GM18868 (cell line): ENCODE results near the gene MYO1D.

Source experiments
- ATAC-seq: cut with Tn5 transposase; IDR thresholded peaks from one replicate; pipeline ENCODE4 v1.9.1; 2021; ENCODE audit warnings: mild to moderate bottlenecking, moderate library complexity; ENCODE audit not compliant: unreplicated experiment

MYO1D gene

DNA sequence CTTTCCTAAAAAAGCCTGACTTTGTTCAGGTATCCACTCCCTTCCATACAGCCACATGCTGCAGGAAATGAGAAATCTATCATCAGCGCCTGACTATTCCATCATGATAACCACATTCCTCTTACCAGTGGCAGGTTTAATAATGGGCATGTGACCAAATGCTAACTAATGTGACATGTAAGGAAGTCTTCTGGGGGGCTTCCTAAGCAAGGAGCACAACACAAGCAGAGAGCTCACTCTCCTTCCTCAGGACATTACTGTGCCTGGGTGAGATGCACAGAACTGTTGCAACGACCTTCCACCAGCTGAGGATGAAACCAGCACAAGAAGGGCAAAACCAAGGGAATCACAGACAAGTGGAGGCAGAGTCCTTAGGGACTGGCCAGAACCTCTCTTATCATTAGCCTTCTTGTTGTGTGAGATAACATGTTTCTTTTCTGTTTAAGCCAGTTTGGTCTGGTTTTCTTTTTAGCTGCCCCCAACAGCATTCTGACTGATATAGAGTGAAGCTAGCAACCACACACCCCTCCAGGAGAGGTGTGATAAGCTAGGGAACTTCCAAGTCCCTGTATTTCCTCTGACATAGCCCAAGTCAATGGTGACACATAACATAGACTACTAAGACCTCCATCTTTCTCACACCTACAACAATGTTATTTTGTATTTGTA is 16.9 kb downstream of the MYO1D start:
- peak; percentile 62 for ATAC-seq

GRCh38 chr17:32855620-32856019 is 21.3 kb downstream of the MYO1D start:
- no peak for ATAC-seq

DNA sequence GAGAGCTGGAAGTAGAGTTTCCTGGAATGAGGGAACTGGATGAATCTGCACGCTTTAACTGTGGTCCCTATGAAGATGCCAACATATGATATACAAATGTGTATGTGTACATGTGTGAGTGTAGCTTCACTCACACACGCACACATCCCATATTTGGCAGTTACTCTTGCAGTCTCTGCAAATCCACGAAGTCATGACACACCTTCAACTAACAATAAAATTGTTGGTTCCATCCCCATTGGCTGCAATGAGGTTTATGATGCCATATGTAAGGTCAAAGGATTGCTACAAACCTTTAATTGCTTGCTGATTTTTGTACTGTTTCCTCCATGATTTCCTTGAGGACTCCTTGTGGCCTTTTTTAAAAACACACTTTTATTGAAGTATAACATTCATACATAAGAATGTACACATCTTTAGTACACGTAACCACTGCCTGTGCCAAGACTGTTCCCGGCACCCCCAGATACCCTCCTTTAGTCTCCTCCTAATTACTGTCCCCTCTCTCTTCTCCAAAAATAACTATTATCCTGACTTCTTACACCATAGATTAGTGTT is 22.0 kb downstream of the MYO1D start:
- ATAC-seq, result no peak

DNA sequence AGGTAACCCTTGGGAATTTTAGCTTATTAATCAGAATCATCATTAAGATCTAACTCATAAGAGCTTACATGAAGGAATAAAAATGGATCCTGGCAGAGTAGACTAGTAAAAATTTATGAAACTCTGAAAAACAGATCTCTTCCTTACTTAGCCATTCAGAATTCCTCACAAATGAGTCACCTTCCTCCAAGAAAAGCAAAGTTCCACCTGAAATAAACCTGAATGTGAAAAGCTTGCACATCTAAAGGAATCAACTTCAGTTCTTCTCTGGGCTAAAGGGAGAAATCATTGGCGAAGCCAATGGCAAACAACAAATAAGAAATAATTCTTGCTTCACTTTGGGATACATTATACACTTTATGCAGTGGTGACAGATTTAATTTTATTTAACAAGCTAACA is 22.7 kb downstream of the MYO1D start:
- ATAC-seq, result no peak

DNA sequence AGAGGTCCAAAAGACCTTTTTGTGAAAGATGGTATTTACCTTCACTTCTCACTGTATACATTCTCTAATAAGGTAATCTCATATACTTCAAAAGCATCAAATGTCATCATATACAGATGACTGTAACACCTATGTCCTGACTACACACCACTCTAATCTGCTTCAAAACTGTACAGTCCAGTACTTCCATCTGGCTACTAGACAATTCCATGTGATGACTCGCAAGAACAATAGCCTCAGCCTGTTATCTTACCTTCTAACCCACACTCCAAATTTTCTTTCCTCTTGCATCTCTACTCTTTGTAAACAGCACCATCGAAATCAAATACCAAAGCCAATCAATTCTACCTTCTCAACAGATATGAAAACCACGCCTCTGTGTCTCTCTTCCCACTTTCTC is 24.1 kb downstream of the MYO1D start:
- no peak for ATAC-seq

DNA sequence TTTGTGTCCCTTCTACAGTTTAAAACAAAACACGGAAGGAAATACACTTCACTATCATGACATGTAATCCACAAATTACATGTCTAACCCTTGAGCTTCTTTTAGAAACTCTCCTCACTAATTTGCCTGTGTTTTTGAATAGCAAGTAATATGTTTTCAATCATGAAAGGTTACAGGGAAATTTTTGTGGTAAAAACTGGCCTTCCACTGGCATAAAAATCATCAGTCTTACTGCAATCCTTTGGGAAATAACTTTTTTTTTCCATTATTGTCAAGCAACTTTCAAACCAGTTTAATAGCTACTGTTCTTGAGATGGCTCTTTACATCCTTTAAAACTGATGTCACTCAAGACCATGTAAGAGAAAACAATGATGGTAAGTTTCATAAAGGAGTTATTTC is 27.0 kb downstream of the MYO1D start:
- ATAC-seq, result no peak

GRCh38 chr17:32847977-32848376 is 28.9 kb downstream of the MYO1D start:
- no peak for ATAC-seq

GRCh38 chr17:32846143-32846542 is 30.8 kb downstream of the MYO1D start:
- no peak for ATAC-seq

GRCh38 chr17:32840241-32840640 is 36.7 kb downstream of the MYO1D start:
- ATAC-seq, result no peak

- no peak for ATAC-seq
Measured at GRCh38 chr17:32836527-32836926, 40.4 kb downstream of the MYO1D start.

DNA sequence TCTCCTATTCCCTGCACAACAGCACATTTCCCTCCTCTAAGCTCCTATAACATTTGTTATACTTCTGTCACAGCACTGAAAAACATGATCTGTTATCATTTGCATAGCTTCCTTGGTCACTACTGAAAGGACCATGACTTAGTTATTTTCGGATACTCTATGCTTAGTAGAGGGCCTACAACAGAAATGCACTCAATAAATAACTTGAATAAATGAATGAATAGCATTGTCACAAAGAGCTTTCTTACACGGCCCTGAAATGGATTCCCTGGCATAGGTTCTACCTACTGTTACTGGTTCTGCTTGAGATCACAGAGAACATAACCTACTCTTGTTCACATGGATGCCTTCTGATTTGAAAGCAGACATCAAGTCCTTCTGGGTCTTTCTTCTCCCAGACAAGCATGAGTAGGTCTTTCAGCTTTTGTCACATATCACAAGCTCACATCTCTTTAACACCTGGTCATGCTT is 41.6 kb downstream of the MYO1D start:
- ATAC-seq, result peak; percentile 60

- ATAC-seq, result no peak
Measured at GRCh38 chr17:32834104-32834503, 42.8 kb downstream of the MYO1D start.

DNA sequence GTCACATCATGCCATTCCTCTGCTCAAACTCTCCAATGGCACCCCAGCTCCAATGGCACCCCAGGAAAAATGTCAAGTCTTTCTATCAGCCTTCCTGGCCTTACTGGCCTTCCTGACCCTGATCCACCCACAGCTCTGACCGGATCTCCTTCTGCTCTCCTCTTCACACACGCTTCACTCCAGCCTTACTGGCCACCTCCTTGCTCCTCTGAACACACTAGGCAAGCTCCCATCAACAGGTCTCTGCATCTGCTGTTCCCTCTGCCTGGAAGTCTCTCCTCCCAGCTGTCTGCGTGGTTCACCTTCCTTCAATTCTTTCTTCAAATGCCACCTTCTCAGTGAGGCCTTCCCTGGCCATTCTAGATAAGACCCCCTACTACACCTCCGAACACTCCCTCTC is 43.4 kb downstream of the MYO1D start:
- no peak for ATAC-seq

DNA sequence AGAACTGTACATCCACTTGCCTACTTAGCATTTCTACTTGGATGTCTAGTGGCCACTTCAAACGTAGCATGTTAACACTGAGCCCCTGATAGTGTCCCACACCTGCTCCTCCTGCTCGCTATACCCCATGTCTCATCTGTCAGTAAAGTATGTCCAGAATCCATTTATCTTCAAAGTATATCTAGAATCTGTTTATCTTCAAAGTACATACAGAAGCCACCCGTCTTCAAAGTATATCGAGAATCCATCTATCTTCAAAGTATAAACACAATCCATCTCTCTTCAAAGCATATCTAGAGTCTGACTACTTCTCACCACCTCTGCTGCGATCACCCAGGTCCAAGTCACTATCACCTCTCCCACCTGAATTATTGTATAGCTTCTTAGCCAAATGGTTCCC is 43.8 kb downstream of the MYO1D start:
- ATAC-seq, result no peak

GRCh38 chr17:32831627-32832243 is 45.2 kb downstream of the MYO1D start:
- ATAC-seq, result no peak

- ATAC-seq, result no peak
Measured at GRCh38 chr17:32831223-32831622, 45.7 kb downstream of the MYO1D start.

GRCh38 chr17:32828822-32829221 is 48.1 kb downstream of the MYO1D start:
- peak; percentile 29 for ATAC-seq

- no peak for ATAC-seq
Measured at GRCh38 chr17:32827227-32827626, 49.7 kb downstream of the MYO1D start.

DNA sequence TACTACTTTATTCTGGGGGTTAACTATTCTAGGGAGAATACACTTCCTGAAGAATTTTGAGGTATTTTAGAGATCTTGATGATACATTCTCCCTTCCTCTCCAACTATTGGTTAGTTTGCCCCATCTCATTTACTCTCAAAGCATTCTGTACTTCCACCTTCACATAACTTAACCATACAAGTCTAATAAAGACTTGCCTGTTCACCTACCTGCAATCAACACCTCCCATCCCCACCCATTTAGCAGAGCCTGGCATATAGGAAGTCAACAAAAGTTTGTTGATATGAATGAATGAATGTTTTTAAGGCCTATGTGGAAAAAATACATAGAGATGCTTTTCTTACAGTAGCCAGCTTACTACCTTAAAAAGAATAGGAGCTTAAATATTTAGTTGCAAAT is 50.8 kb downstream of the MYO1D start:
- ATAC-seq, result no peak

DNA sequence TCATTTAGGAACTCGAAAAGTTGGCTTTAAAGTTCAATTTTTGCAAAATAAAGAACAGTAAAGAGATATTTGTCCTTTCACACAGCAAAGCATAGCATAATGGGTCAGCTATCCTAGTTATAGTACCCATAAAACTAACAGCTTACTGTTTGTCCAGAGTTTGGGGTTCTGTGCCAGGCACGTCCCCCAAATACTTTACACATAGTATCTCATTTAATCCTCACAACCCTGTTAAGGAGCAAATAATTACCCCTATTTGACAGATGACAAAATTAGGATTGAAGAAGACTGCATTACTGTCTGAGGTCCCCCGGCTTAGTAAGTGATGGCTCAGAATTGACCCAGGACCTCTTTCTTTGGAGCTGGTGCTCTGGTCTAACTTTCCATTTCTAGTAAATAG is 52.6 kb downstream of the MYO1D start:
- no peak for ATAC-seq

DNA sequence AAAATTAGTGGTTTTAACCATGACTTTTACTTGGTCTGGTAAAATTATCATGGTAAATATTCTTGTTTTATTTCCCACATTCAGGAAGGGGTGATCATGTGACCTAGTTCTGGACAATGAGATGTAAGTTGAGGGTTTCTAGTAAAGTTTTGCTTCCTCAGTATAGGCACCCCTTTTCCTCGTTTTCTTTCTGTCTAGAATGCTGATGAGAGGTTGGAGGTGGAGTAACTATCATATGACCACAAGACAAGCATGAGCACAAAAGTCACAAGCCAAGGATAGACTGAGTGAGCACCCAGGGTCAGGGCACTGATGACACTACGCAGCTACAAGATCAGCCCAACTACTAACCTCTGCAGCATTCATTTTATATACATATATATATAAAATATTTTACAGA is 53.9 kb downstream of the MYO1D start:
- ATAC-seq, result no peak
